Stimulated activated CD4-positive, alpha-beta T cell treated with anti-CD3 and anti-CD28 coated beads, Interleukin-1b, Interleukin-23, amount 100 ng/mL, for 4 hours (primary cell): ENCODE results near the gene RNF34.
A peak's percentile ranks its signal among the peaks of the same experiment; 100 is the strongest.

Source experiments
- DNase-seq, 2 donors: peaks; one replicate each; pipeline ENCODE4 v3.0.0-alpha.2; 2020; ENCODE audit warnings: low read depth in 2 of 2

The RNF34 gene

GRCh38 chr12:121466794-121467637 lies 67.1 kb downstream of the RNF34 start:
- DNase-seq = peak; percentile 80 to 89

GRCh38 chr12:121467638-121468498 lies 68.0 kb downstream of the RNF34 start:
- no peak for DNase-seq

DNA sequence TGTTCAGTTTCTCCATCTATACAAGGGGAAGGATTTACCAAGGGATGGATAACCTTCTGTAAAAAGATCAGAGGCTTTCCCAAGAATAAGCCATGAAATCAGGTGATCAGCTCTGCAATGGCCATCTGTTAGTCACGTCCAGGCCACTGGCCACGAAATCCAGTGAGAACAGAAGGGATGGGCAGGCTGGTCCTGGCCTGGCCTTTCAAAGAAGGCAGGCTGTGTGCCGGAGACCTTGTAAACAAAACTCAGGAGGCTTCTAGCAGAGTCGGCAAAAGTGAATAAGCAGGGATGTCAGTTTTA lies 68.5 kb downstream of the RNF34 start:
- no peak for DNase-seq

DNA sequence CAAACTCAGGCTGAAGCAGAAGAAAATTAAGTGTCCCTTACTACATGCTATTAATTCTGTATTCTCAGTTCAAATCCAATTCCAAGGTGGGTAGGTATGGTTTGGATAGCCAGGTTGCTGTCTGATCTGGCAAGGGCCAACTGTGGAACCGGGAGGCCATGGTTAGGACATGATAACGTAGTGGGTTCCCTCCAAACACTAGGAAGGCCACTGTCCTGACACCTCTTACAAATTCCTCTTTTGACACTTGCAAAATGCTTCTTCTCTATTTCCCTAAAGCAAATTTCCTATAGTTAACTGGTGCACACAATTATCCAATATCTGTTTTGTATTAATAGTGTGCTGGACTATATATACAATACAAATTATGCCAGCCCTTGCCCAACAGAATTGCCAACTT lies 70.8 kb downstream of the RNF34 start:
- no peak for DNase-seq

GRCh38 chr12:121472150-121472905 lies 72.4 kb downstream of the RNF34 start:
- no peak for DNase-seq
